Stimulated activated CD8-positive, alpha-beta memory T cell treated with anti-CD3 and anti-CD28 coated beads, Interleukin-12 subunit alpha, Interleukin-12 subunit beta, amount 100 ng/mL, for 24 hours (primary cell): ENCODE measurements around the gene F11.
"Not testable (repeated sequence)": the region's sequence is repeated elsewhere in the genome, so short reads cannot be mapped to it uniquely, and the experiment has no call there.

Experiments used
- DNase-seq: peaks from one replicate; pipeline ENCODE4 v3.0.0-alpha.2; 2020; ENCODE audit errors: extremely low read depth

The F11 gene

DNA sequence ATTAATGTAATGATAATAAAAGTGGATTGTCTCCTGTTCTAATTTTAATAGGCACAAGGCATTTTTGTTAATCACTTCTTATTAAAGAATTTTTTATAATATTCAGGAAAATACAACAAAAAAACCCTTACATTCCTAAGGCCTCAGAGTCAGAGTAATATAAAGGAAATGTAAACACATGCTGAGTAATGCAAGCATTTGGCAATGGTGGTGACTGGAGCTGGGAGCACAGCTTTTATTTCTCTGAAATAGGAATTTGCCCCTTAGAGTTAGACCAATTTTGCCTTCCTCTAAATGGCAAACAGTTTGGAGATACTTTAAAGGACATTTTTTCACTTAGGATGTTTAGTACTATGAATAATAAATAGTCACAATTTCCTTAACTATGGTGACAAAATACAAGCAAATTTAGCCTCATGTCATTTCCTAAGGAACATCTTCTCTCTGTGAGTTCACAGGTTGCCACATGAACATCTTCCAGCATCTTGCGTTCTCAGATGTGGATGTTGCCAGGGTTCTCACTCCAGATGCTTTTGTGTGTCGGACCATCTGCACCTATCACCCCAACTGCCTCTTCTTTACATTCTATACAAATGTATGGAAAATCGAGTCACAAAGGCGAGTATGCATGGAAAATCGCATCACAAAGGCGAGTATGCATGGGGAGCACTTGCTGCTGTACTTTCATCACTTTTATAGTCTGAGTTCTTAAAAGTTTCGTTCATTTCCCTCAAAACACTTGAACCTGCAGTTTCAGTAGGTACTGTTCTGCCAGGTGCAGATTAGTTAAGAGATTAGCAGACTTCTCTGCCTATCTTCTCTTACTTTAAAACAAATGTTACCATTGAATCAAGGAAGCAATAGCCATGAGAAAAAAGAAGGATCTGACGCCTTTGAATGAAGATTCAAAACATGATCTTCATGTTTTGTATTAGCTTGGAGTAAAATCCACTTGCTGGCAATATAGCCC, 15.9 kb upstream of the F11 start:
- no peak for DNase-seq

DNA sequence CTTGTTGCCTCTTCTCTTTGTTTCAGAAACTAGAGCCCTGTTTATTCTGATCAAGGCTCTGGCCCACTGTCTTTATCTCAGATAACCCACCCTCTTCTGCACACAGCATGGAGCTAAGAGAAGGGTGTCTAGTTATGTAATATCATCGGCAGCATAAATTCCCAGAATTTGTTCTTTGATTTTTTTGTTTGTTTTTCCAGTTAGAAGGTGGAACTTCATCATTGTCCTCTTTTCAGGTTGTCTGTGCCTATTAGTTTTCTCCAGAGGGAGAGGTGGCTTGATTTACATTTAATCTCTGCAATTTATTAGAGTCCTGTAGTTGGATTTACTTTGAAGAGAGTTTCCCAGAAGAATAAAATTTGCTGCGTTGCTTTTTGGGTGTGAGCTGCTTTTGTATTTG, 15.2 kb upstream of the F11 start:
- DNase-seq = no peak

DNA sequence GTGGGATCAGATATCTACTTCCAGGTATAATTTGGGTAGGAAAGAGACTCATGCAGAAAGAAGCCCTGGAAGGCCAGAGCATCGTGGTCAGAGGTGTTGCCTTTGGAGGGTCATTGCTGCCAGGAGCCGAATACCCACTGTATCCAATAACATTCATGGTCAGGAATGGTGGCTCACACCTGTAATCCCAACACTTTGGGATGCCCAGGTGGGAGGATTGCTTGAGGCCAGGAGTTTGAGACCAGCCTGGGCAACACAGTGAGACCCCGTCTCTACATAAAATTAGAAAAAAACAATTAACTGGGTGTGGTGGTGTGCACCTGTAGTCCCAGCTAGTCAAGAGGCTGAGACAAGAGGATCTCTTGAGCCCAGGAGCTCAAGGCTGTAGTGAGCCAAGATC, 10.9 kb upstream of the F11 start:
- DNase-seq = no peak

DNA sequence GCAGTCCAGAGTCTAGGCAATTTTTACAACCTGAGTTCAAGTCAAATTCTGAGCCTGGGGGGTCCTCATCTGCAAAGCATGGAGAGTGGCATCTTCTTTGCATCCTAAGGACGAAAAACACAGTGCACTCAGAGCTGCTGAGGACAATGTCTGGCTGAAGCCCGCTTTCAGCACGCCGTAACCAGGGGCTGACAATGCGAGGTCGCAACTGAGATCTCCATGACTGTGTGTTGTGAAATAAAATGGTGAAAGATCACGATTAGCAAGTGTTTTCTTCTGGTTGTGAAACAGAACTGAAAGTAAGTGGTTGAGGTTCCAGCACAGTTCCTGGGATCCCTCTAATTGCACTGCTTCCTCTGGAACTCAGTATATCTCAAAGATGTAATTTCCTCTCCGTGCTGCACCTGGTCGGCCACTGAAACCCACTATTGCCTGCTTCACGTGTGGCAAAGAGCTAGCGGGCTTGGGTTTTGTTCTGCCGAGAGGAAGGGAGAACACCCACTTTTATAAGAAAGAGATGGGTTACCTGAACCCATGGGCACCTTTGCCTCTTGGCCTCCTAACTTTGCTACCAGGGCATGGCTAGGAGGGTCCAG, 7.7 kb upstream of the F11 start:
- no peak for DNase-seq

DNA sequence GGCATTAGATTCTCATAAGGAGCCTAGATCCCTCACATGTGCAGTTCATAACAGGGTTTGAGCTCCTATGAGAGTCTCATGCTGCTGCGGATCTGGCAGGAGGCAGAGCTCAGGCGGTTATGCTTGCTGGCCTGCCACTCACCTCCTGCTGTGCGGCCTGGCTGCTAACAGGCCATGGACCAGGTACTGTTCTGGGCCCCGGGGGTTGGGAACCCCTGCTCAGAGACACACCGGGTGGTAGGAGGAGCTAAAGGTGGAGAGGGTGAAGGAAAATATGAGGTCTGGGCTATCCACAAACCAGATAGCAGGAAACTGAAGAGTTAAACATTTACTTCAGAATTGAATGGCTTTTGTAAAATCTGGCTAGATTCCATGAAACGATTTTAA, 5.9 kb upstream of the F11 start:
- no peak for DNase-seq

DNA sequence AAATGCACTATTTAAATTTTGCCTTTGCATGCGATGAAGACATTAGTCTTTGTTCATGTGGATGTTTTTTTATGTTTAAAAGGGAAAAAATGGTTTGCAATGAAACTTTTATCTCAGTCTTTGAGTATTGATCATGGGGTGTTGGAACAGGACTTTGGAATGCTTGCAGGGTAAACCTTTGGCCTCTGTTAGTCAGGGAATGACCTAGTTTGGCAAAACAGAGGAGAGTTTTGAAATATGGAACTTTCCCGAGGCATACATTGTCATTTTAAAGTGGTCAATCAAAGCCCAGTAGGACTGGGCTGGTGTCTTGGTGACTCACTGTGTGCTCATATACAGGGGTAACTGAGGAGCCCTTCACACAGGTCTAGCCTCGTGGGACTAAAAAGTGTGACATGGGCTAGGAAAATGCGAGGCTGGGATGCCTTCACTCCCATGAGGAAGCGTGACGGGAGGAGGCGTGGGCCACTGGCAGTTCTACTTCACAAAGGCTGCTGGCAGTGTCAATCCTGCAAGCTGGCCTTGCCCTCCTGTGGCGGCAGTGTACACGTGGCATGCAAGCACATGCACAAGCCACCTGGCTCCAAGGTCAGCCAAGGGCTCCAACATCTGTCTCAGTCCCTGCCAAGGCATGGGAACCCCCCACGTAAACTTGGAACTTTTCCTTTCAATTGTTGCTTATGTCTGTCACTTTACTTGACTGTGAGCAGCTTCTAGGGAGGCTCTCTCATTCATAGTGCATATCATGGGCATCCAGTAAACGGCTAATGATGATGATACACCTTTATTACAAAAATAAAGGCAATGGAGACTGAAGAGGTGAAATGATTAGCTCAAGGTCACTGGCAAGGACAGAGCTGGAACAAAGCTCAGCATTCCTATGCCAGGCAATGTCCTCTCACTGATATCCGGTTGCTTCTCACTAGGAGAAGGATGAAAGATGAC, 5.2 kb upstream of the F11 start:
- DNase-seq = no peak

DNA sequence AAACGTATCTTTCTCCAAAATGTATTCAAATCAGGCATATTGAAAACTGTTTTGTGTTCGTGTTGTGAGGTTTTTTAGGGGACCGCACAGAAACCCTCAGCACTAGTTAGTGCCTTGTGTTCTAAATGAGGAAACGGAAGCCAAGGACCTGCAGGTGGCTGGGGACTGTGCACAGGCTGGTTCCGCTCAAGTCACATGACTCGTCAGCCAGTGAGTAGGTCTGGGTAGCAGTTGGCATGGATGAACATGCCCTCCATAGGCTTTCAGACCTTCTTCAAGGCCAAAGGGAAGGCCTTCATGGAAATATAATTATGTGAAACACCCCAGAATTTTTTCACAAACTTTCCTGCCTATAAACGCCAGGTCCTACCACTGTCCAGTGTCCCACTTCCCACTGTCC, 1.3 kb upstream of the F11 start:
- no peak for DNase-seq

DNA sequence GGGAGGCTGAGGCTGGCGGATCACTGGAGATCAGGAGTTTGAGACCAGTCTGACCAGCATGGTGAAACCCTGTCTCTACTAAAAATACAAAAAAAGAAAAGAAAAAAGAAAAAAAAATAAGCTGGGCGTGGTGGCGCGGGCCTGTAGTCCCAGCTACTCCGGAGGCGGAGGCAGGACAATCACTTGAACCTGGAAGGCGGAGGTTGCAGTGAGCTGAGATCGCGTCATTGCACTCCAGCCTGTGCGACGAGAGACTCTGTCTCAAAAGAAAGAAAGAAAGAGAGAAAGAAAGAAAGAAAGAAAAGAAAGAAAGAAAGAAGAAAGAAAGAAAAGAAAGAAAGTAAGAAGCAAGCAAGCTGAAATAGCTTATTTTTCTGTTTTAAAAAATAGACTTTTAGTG, 739 bp upstream of the F11 start:
- not testable (repeated sequence) for DNase-seq

DNA sequence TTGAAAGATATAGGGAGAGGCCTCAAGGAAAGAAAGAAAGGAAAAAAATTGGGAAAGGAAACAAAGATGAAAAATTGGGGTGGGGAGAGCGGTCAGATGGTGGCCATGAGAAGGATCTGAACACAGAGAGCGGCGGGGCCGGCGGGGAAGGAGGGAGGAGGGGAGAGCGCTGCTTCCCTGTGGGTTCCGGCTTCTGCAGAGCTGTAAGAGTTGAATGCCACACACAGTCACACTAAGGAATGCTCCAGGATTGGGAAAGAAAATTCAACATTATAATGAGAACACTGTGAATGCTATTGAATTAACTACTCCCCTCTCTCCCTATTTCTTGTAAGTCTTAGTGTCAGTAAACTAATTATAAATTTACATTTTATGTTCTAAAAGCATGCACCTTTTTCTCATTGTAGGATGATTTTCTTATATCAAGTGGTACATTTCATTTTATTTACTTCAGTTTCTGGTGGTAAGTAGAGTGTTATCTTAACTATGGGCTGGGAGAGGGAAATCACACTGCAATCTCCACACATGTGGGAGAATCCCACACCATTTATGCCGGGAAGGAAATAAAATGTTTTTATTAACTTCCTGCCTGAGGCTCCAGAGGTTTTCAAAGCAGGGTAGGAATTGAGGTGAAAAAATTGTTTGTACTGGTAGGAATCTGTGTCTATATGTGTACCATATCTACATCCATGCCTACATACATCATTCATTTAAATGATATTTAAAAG, 904 bp downstream of the F11 start:
- DNase-seq = no peak

DNA sequence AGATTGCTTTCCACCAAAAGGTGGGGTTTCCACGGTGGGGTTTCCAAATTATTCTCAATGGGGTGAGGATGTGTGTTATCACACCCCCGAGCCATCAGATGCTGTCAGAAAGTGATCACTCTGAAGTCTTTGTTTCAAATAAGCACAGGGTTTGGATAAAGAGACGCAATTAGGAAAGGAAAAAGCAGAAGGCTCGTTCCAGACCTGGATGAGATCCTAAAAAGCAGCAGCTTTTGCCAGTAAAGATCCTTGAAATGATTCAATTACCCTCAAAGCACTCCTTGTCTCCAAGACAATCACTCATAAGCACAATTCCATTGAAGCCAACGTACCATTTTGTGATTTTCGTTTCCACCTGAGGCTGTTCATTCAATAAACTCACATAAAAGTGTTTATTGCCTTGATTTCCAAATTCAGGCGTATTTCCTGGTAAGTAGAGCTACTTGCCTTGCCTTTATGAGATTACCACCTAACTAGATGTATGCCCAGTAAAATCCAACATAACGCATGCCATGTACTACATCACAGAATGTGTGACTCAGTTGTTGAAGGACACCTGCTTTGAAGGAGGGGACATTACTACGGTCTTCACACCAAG, 5.2 kb downstream of the F11 start:
- DNase-seq = no peak

DNA sequence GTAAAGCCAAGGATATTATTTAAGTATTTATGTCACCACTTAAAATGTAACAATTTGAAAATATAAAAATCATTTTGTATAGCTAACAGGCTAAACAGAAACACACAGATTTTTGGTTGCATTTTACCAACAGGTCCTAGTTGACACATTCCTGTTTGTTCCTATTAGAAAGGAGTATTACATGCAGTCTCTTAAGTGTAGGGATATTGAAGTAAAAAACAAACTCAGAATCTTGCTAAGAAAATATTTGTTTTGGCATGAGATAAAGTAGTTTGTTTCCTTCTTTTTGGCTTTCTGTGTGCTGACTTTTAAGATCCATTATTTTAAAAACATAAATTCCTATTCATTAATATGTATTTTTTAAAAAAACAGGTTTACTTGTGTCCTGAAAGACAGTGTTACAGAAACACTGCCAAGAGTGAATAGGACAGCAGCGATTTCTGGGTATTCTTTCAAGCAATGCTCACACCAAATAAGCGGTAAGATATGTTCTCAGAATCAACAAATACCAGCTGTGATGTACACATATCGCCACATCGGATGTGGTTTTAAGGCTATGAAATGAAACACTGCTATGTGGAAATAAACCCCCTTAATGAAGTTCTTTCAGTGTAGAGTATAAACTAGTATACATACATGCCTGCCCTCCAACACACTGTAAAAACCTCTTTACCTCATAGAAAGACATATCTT, 6.9 kb downstream of the F11 start:
- no peak for DNase-seq

DNA sequence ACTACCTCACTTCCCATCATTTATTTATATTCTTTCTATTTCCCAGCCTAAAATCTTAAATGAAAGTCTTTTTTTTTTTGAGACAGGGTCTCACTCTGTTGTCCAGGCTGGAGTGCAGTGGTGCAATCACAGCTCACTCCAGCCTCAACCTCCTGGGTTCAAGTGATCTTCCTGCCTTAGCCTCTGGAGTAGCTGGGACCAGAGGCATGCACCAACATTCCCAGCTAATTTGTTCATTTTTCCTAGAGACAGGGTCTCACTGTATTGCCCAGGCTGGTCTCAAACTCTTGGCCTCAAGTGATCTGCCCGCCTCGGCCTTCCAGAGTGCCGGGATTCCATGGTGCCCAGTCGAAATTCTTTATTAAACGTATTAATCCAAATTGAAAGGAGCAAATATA, 7.4 kb downstream of the F11 start:
- not testable (repeated sequence) for DNase-seq

DNA sequence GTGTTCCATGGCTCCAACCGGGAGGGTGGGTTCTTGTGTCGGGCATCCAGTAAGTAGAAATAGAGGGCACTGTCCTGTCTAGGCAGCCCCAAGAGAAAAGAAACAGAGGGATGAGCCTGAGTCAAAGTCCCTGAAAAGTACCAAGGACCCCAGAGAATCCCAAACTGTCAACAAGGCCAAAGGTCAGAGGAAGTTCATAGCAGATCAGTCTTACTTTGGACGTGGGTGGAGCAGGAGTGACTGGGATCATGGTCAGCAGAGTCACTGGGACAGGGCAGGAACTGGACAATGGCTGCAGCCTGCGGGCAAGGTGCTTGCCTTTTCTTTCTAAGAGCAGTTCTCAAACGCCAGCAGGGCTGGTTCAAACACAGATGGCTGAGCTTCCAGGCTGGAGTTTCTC, 17.3 kb downstream of the F11 start:
- DNase-seq = no peak

DNA sequence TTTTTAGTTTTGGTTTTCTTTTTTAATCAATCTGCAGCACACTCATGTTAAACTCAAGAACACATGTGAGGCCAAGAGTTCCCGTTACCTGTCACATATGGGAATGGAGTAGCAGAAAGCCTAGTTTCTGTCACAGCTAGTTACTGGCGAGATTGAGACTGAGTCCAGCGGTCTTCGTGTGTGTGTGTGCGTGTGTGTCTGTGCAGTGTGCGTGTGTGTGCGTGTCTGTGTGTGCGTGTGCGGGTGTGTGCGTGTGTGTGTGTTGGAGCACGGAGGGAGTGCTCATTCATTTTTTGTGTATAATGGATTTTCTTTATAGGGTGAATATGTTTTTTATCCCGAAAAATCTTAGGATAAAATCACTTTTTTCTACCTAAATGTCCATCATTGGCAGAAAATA, 19.2 kb downstream of the F11 start:
- no peak for DNase-seq

DNA sequence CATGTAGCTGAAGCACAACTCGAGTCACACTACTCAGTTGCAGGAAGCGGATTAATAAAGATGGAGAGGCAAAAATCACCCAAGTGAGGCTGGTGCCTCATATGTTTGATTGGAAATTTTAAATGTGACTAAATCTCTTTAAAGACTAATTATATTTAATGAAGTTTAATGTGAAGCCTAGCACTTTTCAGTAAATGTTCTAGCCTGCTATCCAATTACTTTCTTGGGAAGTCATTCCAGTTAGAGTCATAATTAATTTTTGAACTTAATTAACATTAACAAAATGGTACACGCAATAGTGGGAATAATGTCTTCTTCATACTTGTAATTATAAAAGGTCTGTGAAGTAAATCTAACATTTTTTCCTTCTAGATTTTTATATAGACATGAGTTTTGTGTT, 20.6 kb downstream of the F11 start:
- no peak for DNase-seq

DNA sequence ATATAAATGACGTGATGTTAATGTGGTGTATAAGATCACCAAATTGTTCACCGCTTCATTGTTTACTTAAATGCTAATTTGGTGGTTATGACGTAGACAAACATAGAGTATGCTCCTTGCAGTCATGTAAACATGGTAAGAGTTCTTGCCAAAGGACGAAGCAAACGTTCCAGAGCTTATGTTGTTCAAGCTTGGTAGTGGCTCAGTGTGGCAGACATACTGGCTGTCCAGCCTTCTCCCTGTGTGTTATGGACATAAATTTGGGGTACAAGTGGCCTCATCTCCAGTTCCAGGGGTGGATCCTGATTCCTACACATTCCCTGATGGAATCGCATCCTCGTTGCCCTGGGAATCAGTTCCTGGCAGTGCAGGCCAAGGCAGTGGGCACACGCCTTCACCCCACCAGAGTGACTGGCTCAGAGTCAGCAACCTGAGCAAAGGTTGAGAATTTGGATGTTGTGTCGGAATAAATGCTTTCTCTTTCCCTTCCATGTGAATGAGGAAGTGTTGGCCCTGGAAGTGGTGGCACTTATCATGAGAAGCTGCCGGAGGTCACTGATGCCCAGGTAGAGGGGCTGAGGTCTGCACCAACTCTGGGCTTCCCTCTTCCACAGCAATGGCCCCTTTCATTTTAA, 25.4 kb downstream of the F11 start:
- DNase-seq = no peak

DNA sequence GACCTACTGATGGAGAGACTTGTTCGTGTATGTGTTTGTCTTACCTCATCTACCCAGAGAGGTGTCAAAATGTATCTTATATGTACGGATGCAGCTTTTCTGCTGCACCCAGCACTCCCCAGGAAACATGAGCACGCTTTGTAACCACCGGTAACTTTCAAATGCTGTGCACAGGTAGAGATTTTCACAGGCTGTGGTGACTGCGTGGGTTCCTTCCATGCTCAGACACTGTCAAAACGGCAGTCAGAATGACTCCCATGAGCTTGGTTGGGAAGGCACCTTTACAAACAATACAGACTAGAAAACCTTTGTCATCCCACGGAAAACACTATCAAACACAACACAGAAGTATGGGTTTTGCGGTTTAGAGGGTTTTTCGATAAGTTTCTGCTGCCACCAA, 28.2 kb downstream of the F11 start:
- DNase-seq = no peak

DNA sequence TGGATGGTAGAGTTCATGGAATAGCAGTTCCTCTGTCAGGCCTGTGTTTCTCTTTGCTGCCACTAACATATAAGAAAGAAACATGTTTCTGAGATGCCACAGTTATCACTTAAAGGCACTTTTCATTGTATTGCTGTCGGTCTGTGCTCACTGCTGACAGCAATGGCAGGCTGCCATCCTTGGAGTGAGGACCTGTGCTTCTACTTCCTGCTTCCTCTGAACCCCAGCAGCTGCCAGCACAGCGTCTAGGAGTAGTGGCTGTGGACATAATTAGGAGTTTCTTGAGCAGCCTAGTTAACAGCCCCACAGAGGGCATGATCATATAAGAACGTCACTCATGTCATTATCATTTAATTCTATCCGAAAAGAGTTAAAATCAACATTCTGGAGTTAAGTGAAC, 30.5 kb downstream of the F11 start:
- no peak for DNase-seq

DNA sequence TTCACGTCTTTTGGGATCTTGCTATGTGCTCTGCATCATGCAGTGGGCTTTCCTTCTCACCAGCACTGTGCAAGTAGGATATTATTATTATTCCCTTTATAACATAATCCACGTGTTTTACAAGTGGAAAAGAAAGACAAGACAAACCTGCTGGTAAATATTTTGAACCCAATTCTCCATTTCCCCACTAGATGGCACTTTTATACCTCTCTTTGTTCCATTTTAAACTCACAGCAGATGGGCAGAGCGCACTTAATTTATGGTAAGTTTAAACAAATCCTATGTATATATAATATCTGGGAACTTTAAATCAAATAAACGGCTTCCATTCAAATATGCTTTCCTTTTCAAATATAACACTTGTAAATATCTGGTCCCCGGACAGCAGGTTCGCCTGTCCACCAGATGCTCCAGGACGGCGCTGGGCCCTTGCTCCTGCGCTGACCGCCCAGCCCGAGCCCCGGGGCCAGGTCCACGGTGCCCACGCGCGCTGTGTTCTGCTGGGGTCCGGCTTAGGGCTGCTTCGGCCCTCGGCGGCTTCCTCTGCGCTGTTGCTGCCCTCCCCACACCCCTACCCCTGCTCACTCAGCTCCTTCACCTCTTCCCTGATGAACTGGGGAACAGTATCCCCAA, 31.1 kb downstream of the F11 start:
- DNase-seq = no peak
